Astrocyte (in vitro differentiated cells and primary cell): ENCODE measurements around the gene HEMK1. TPM values are rescaled to one million over a fixed set of nuclear protein-coding genes. Genes with fewer than 3 reads are reported as not detected.

Experiments
- DNase-seq: peaks from one replicate; pipeline ENCODE4 v3.0.0-alpha.2; 2010; ENCODE audit warnings: low read depth
- FAIRE-seq: peaks from 2 replicates; lab custom pipeline; 2011; peaks lifted over from hg19 to GRCh38; lab: Jason Lieb, UNC
- H2AFZ ChIP-seq: 2 replicates; pipeline ENCODE4 v1.6.0; 2012; ENCODE audit warnings: low read depth, low read length, inconsistent platforms
- H3K27ac ChIP-seq: 2 replicates; pipeline ENCODE4 v1.5.1; 2011; ENCODE audit warnings: low read depth, low read length, inconsistent platforms
- H3K27me3 ChIP-seq: 2 replicates; pipeline ENCODE4 v1.6.0; 2011; ENCODE audit warnings: low read length, inconsistent platforms; ENCODE audit not compliant: insufficient read depth
- H3K36me3 ChIP-seq: 2 replicates; pipeline ENCODE4 v1.5.1; 2011; ENCODE audit warnings: low read length, inconsistent platforms; ENCODE audit not compliant: insufficient read depth
- H3K4me1 ChIP-seq: 2 replicates; pipeline ENCODE4 v1.5.1; 2011; ENCODE audit warnings: low read length, inconsistent platforms; ENCODE audit not compliant: insufficient read depth
- H3K4me2 ChIP-seq: 2 replicates; pipeline ENCODE4 v1.6.0; 2012; ENCODE audit warnings: low read length, inconsistent platforms
- H3K4me3 ChIP-seq: 2 replicates; pipeline ENCODE4 v1.5.1; 2011; ENCODE audit warnings: low read depth, mild to moderate bottlenecking, low read length, inconsistent platforms; ENCODE audit not compliant: insufficient read depth
- H3K79me2 ChIP-seq: 2 replicates; pipeline ENCODE4 v1.6.0; 2012; ENCODE audit warnings: mild to moderate bottlenecking, low read length, inconsistent platforms; ENCODE audit not compliant: insufficient read depth
- H3K9ac ChIP-seq: 2 replicates; pipeline ENCODE4 v1.6.0; 2012; ENCODE audit warnings: mild to moderate bottlenecking, low read length, inconsistent platforms
- H3K9me3 ChIP-seq: 2 replicates; pipeline ENCODE4 v1.5.1; 2012; ENCODE audit warnings: low read depth, mild to moderate bottlenecking, low read length, inconsistent platforms; ENCODE audit not compliant: insufficient read depth
- H4K20me1 ChIP-seq: 2 replicates; pipeline ENCODE4 v1.6.0; 2012; ENCODE audit warnings: low read length, inconsistent platforms; ENCODE audit not compliant: insufficient read depth
- H3K27ac Mint-ChIP-seq: one replicate; pipeline ENCODE4 v1.8.0; 2021; ENCODE audit warnings: mild to moderate bottlenecking, mixed read lengths; ENCODE audit not compliant: unreplicated experiment
- H3K27me3 Mint-ChIP-seq: one replicate; pipeline ENCODE4 v1.8.0; 2021; ENCODE audit warnings: low read depth, mixed read lengths; ENCODE audit not compliant: unreplicated experiment
- H3K36me3 Mint-ChIP-seq: one replicate; pipeline ENCODE4 v1.8.0; 2021; ENCODE audit warnings: low read depth, mixed read lengths; ENCODE audit not compliant: unreplicated experiment
- H3K4me1 Mint-ChIP-seq: one replicate; pipeline ENCODE4 v1.8.0; 2021; ENCODE audit warnings: low read depth, mixed read lengths; ENCODE audit not compliant: unreplicated experiment
- H3K4me3 Mint-ChIP-seq: one replicate; pipeline ENCODE4 v1.8.0; 2021; ENCODE audit warnings: mild to moderate bottlenecking, moderate library complexity, mixed read lengths; ENCODE audit not compliant: unreplicated experiment
- H3K9me3 Mint-ChIP-seq: one replicate; pipeline ENCODE4 v1.8.0; 2021; ENCODE audit warnings: mild to moderate bottlenecking, mixed read lengths; ENCODE audit not compliant: unreplicated experiment
- EZH2 ChIP-seq: IDR thresholded peaks from 2 replicates; pipeline ENCODE4 v1.6.1; 2012; ENCODE audit warnings: mild to moderate bottlenecking, low read length, inconsistent platforms; ENCODE audit not compliant: insufficient read depth
- total RNA-seq: library from RNA; stranded (reverse); gene quantifications from 2 replicates; pipeline ENCODE4 v1.2.1, GENCODE V29; 2021
- TF ChIP-seq, protein P1 (sequence below): IDR thresholded peaks from 2 replicates; pipeline ENCODE4 v1.5.1; 2011; ENCODE audit warnings: low read depth, mild to moderate bottlenecking, inconsistent platforms, low read length, moderate library complexity; ENCODE audit not compliant: insufficient read depth

Gene HEMK1
- total RNA-seq, 1 donor from 2014 or later = 13.6 TPM

- peaks cover 14% of the 10 kb centered on the region for H3K4me1 Mint-ChIP-seq
- Histone ChIP-seq H3K9me3 (no peaks in the 10 kb centered on the region), H2AFZ (no peak overlapping the region), H3K36me3 (no peaks in the 10 kb centered on the region), H3K4me1 (no peaks in the 10 kb centered on the region), H3K27me3 (peaks cover 32% of the 10 kb centered on the region), H3K79me2 (no peaks in the 10 kb centered on the region), H3K4me2 (peak overlapping the region; percentile 11), H3K27ac (no peak overlapping the region), H4K20me1 (peaks cover 5% of the 10 kb centered on the region), H3K4me3 (no peak overlapping the region), H3K9ac (no peak overlapping the region)
- no peaks in the 10 kb centered on the region for H3K9me3 Mint-ChIP-seq
- H3K27me3 Mint-ChIP-seq = peaks cover 53% of the 10 kb centered on the region
- H3K36me3 Mint-ChIP-seq = no peaks in the 10 kb centered on the region
- FAIRE-seq (no peak), DNase-seq (no peak)
- no peak overlapping the region for H3K4me3 Mint-ChIP-seq
- H3K27ac Mint-ChIP-seq = no peak overlapping the region
- TF ChIP-seq EZH2 = no peak
- TF ChIP-seq, protein P1, sequence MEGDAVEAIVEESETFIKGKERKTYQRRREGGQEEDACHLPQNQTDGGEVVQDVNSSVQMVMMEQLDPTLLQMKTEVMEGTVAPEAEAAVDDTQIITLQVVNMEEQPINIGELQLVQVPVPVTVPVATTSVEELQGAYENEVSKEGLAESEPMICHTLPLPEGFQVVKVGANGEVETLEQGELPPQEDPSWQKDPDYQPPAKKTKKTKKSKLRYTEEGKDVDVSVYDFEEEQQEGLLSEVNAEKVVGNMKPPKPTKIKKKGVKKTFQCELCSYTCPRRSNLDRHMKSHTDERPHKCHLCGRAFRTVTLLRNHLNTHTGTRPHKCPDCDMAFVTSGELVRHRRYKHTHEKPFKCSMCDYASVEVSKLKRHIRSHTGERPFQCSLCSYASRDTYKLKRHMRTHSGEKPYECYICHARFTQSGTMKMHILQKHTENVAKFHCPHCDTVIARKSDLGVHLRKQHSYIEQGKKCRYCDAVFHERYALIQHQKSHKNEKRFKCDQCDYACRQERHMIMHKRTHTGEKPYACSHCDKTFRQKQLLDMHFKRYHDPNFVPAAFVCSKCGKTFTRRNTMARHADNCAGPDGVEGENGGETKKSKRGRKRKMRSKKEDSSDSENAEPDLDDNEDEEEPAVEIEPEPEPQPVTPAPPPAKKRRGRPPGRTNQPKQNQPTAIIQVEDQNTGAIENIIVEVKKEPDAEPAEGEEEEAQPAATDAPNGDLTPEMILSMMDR = no peak
Measured at GRCh38 chr3:50530001-50530970, 39.0 kb upstream of the HEMK1 start.

GRCh38 chr3:50531201-50531600, 38.1 kb upstream of the HEMK1 start:
- no peak overlapping the region for H3K9ac ChIP-seq
- no peak overlapping the region for H2AFZ ChIP-seq
- TF ChIP-seq, protein P1 = no peak
- TF ChIP-seq EZH2 = no peak
- no peak overlapping the region for H3K4me3 ChIP-seq
- no peak overlapping the region for H3K27ac Mint-ChIP-seq
- H3K4me1 ChIP-seq = no peaks in the 10 kb centered on the region
- peaks cover 54% of the 10 kb centered on the region for H3K27me3 Mint-ChIP-seq
- no peaks in the 10 kb centered on the region for H3K36me3 ChIP-seq
- no peaks in the 10 kb centered on the region for H3K79me2 ChIP-seq
- no peak overlapping the region for H3K27ac ChIP-seq
- no peaks in the 10 kb centered on the region for H3K9me3 ChIP-seq
- H3K27me3 ChIP-seq = peaks cover 32% of the 10 kb centered on the region
- no peak overlapping the region for H3K4me2 ChIP-seq
- no peaks in the 10 kb centered on the region for H3K36me3 Mint-ChIP-seq
- peaks cover 5% of the 10 kb centered on the region for H4K20me1 ChIP-seq
- H3K9me3 Mint-ChIP-seq = no peaks in the 10 kb centered on the region
- peaks cover 14% of the 10 kb centered on the region for H3K4me1 Mint-ChIP-seq
- DNase-seq (no peak), FAIRE-seq (no peak)
- no peak overlapping the region for H3K4me3 Mint-ChIP-seq
